AG04450 (cell line): ENCODE measurements around the gene NOMO2. TPM values are rescaled to one million over a fixed set of nuclear protein-coding genes. Genes with fewer than 3 reads are reported as not detected.
"Not testable (repeated sequence)": the region's sequence is repeated elsewhere in the genome, so short reads cannot be mapped to it uniquely, and the experiment has no call there.

Experiments used
- CTCF ChIA-PET: fragments of 300-600, 350-600 bp; formaldehyde crosslinking; extraction: SDS; loops from one replicate; lab custom pipeline; 2022; ENCODE audit warnings: antibody characterized with exemption, inconsistent platforms; lab: Charles Lee
- POLR2A ChIA-PET: fragments of 350-600 bp; formaldehyde crosslinking; extraction: SDS; loops from one replicate; lab custom pipeline; 2021; ENCODE audit warnings: antibody characterized with exemption, inconsistent platforms; lab: Yijun Ruan, JAX
- DNase-seq: peaks from one replicate; pipeline ENCODE4 v3.0.0-alpha.2; 2011; ENCODE audit warnings: low read depth, low spot score
- H3K27ac ChIP-seq: one replicate; pipeline ENCODE4 v1.5.1; 2012; ENCODE audit warnings: low read depth, low read length, control low read depth
- H3K27me3 ChIP-seq: one replicate; pipeline ENCODE4 v1.6.0; 2012; ENCODE audit warnings: low read length; ENCODE audit not compliant: control insufficient read depth, insufficient read depth
- H3K4me3 ChIP-seq: 2 replicates; pipeline ENCODE4 v1.5.1; 2011; ENCODE audit warnings: mild to moderate bottlenecking, low read depth, low read length, control low read depth
- H3K9me3 ChIP-seq: 2 replicates; pipeline ENCODE4 v1.5.1; 2012; ENCODE audit warnings: low read length; ENCODE audit not compliant: control insufficient read depth, insufficient read depth
- polyA plus RNA-seq: library from polyadenylated mRNA; depleted of rRNA; stranded (reverse); fragments of >200 nt; gene quantifications from 2 replicates; pipeline ENCODE4 v1.2.3, GENCODE V29; 2011

Gene NOMO2
- polyA plus RNA-seq, 1 experiment, result 216 TPM

- H3K9me3 ChIP-seq, H3K4me3 ChIP-seq, CTCF ChIA-PET, H3K27me3 ChIP-seq, H3K27ac ChIP-seq, DNase-seq, POLR2A ChIA-PET: not testable (repeated sequence)
These were observed 64.9 kb downstream of the NOMO2 start for GRCh38 chr16:18497032-18497431.

DNA sequence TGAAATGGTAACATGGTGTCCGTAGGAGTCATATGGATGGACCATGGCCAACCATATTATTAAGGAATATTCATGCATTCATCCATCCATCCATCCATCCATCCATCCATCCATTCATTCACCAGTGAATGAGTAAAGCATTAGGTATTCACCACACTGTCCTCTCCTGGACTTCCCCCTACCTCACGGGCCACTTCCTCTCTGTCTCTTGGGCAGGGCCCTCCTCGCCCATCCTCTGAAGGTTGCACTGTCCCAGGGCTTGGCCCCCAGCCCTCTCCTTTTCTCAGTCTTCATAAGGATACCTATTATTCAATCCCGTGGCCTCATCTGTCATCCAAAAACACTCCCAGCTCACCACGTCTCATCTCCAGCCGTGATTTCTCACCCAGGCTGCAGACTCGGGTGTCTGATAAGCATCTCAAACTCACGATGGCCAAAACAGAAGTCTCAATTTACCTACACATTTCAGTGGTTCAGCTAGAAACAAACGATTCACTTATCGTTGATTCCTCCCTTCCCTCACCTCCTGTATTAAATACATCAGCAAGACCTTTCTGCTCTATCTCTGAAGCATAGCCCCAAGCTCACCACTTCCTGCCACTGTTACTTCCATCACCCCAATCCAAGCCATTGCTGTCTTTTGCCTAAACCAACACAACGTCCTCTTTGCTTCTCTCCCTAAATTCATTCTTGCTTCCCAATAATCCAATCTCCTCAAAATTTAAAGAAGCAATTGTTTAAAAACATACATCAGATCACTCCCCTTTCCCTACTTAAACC is 69.6 kb downstream of the NOMO2 start:
- H3K4me3 ChIP-seq, CTCF ChIA-PET, H3K27ac ChIP-seq, H3K9me3 ChIP-seq, POLR2A ChIA-PET, H3K27me3 ChIP-seq, DNase-seq: not testable (repeated sequence)

DNA sequence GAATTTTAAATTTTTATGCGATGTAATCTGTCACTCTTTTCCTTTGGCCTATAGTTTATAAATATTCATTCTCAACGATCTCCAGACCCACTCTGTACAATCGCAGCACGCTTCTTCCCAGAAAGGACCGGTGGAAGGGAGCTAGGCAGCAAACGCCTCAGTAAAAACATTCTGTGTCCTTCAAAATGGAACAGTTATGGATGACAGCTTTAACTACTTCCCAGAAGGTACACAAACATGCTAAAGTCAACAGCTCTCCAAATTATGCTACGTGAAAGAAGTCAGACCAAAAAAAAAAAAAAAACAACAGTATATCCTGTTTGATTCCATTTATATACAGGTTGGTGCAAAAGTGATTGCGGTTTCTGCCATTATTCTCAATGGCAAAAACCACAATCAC is 125.9 kb downstream of the NOMO2 start:
- POLR2A ChIA-PET, result not testable (repeated sequence)

GRCh38 chr16:18415827-18416226 is 146.1 kb downstream of the NOMO2 start:
- H3K27ac ChIP-seq, DNase-seq, CTCF ChIA-PET, H3K9me3 ChIP-seq, H3K4me3 ChIP-seq, H3K27me3 ChIP-seq, POLR2A ChIA-PET: not testable (repeated sequence)

More for the DNA sequence above, 125.9 kb downstream of the NOMO2 start:
- H3K4me3 ChIP-seq, H3K9me3 ChIP-seq, H3K27me3 ChIP-seq, CTCF ChIA-PET, DNase-seq, H3K27ac ChIP-seq: not testable (repeated sequence)

GRCh38 chr16:18409532-18410293 is 152.2 kb downstream of the NOMO2 start:
- H3K27ac ChIP-seq, H3K9me3 ChIP-seq, H3K4me3 ChIP-seq, DNase-seq, H3K27me3 ChIP-seq, POLR2A ChIA-PET, CTCF ChIA-PET: not testable (repeated sequence)

GRCh38 chr16:18401851-18402657 is 159.8 kb downstream of the NOMO2 start:
- H3K9me3 ChIP-seq, H3K27ac ChIP-seq, H3K4me3 ChIP-seq, DNase-seq, H3K27me3 ChIP-seq, POLR2A ChIA-PET, CTCF ChIA-PET: not testable (repeated sequence)

DNA sequence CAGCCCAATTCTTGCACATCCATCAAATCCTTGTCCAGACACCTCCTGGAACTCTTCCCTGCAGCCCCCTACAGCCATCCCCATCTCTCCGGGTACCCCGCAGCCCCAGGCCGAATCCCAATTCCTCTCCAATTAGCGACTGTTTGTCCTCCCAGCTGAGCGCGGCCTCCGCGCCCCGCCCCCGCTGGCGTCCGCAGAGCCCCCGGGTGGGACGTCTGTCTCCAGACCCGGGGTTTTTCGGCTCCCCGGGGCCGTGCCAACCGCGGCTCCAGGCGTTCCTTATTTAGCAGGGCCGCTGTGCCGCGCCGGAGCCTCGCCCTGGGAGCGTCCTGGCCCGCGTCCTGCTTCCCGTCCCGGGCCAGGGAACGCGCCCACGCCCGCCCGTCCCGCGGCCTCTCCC is 160.7 kb downstream of the NOMO2 start:
- H3K27ac ChIP-seq, CTCF ChIA-PET, H3K9me3 ChIP-seq, DNase-seq, H3K27me3 ChIP-seq, POLR2A ChIA-PET: not testable (repeated sequence)
- peak overlapping the region; percentile 48 for H3K4me3 ChIP-seq

GRCh38 chr16:18394363-18394762 is 167.5 kb downstream of the NOMO2 start:
- POLR2A ChIA-PET, DNase-seq, H3K9me3 ChIP-seq, H3K27ac ChIP-seq, CTCF ChIA-PET, H3K4me3 ChIP-seq, H3K27me3 ChIP-seq: not testable (repeated sequence)

- DNase-seq, result not testable (repeated sequence)
These were observed 174.1 kb downstream of the NOMO2 start for GRCh38 chr16:18387767-18388166.

GRCh38 chr16:18386517-18386916 is 175.4 kb downstream of the NOMO2 start:
- H3K27ac ChIP-seq, H3K9me3 ChIP-seq, H3K4me3 ChIP-seq, DNase-seq, CTCF ChIA-PET, H3K27me3 ChIP-seq, POLR2A ChIA-PET: not testable (repeated sequence)

More at GRCh38 chr16:18387767-18388166, 174.1 kb downstream of the NOMO2 start:
- CTCF ChIA-PET, H3K9me3 ChIP-seq, POLR2A ChIA-PET, H3K4me3 ChIP-seq, H3K27ac ChIP-seq, H3K27me3 ChIP-seq: not testable (repeated sequence)

GRCh38 chr16:18385285-18385684 is 176.6 kb downstream of the NOMO2 start:
- CTCF ChIA-PET, H3K27me3 ChIP-seq, H3K4me3 ChIP-seq, POLR2A ChIA-PET, DNase-seq, H3K9me3 ChIP-seq, H3K27ac ChIP-seq: not testable (repeated sequence)
